GM10266 (cell line): ENCODE results near the gene VTI1A.

Experiments
- DNase-seq: peaks from one replicate; pipeline ENCODE4 v3.0.0; 2012; ENCODE audit errors: extremely low spot score
- CTCF ChIP-seq: IDR thresholded peaks from 2 replicates; pipeline ENCODE4 v1.5.1; 2012; ENCODE audit warnings: mild to moderate bottlenecking, low read depth; ENCODE audit not compliant: control insufficient read depth, insufficient read depth; ENCODE audit errors: missing control alignments

Gene VTI1A

GRCh38 chr10:112507988-112508387, 61.0 kb downstream of the VTI1A start:
- DNase-seq, result no peak
- TF ChIP-seq CTCF, result no peak

- no peak for DNase-seq
- no peak for TF ChIP-seq CTCF
These were observed 62.7 kb downstream of the VTI1A start for GRCh38 chr10:112509558-112510291.

- TF ChIP-seq CTCF, result no peak
- DNase-seq, result no peak
These were observed 63.4 kb downstream of the VTI1A start for GRCh38 chr10:112510384-112510783.

GRCh38 chr10:112512294-112512693, 65.3 kb downstream of the VTI1A start:
- TF ChIP-seq CTCF, result no peak
- no peak for DNase-seq

GRCh38 chr10:112515126-112515525, 68.1 kb downstream of the VTI1A start:
- TF ChIP-seq CTCF, result no peak
- no peak for DNase-seq

- TF ChIP-seq CTCF, result no peak
These were observed 68.8 kb downstream of the VTI1A start for GRCh38 chr10:112515852-112516251.

GRCh38 chr10:112517451-112517862, 70.4 kb downstream of the VTI1A start:
- DNase-seq, result no peak
- no peak for TF ChIP-seq CTCF

More at GRCh38 chr10:112515852-112516251, 68.8 kb downstream of the VTI1A start:
- no peak for DNase-seq
